Brain pericyte (primary cell): Measurements from ENCODE around the gene NEURL1B.
"Not testable (repeated sequence)": the region's sequence is repeated elsewhere in the genome, so short reads cannot be mapped to it uniquely, and the experiment has no call there.

Source experiments
- DNase-seq: peaks from one replicate; pipeline ENCODE4 v3.0.0-alpha.2; 2012; ENCODE audit warnings: low read depth, low spot score

The NEURL1B gene

DNA sequence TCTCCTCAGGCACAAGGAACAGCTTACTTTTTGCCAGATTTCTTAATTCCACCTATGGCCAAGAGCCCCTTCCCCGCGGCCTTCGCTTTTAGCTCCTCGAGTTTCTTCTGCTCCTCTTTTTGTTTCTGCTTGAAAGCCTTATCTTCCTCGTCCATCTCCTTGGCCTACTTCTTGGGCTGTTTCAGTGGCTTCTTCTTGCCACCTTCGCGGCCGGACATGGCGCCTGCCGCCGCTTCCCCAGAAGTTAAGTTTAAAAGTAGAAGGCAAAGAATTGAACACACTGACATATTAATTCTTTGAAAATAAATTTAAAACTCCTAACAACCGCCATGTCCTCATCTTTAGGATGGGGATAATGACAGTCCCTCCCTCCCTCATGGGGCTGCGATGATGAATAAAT, 15.4 kb downstream of the NEURL1B start:
- DNase-seq = not testable (repeated sequence)

DNA sequence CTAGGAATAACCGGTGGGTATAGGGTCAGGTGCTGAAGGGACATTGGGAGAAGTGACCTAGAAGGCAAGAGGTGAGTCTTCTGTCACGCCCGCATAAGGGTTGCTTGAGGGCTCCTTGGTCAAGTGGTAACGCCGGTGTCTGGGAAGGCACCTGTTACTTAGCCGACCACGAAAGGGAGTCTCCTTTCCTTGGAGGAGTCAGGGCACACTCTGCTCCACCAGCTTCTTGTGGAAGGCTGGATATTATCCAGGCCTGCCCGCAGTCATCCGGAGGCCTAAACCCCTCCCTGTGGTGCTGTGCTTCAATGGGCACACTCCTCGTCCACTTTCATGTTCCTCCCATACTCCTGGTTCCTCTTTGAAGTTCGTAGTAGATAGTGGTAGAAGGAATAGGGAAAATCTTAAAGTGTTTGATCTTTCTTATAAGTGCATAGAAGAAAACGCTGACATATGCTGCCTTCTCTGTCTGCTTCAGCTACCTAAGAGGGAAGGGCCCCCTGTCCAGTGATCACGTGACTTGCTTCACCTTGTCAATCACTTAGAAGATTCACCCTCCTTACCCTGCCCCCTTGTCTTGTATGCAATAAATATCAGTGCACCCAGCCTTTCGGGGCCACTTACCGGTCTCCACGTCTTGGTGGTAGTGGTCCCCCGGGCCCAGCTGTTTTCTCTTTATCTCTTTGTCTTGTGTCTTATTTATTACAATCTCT, 16.6 kb downstream of the NEURL1B start:
- not testable (repeated sequence) for DNase-seq

DNA sequence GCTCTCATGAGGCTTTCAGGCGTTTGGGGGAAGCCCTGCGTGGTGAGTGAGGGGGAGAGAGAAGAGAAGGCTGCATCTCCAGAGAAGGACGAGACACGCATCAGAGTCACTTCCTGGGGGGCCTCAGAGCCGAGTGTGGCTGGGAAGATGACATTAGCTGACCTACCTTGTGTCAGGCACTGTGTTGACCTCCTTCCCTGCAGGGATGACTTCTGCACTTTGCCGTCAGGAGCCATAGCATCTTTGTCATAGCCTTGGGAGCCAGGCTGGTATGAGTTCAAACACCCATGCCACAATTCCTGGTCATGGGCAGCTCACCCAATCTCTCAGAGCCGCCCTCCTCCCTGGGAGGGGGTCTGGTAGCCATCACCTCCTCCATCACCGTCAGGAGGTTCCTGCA, 17.3 kb downstream of the NEURL1B start:
- no peak for DNase-seq

DNA sequence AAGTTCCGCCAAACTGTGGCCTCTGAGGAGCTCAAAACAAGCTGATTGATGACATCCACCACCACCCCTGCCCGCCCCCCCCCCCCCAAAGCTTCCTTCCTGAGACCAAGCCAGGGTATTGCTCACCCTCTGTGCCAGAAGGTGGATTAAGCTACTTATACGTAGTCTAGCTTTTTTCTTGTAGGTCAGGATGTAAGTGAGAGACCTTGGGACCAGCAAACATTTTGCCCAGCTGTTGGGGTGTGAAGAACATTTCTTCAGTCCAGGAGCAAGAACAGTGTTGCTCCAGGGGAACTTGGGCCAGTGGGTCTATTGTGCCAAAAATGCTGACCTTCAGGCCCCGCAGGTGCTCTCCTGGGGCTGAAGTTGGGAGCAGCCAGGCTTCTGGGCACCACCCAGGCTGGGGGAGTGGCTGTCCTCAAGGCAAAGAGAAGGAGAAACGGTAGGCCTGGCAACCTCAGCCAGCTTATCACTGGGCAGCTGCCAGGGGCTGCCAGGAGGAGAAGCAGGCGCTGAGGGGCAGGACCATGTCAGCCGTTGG, 18.0 kb downstream of the NEURL1B start:
- DNase-seq = no peak

DNA sequence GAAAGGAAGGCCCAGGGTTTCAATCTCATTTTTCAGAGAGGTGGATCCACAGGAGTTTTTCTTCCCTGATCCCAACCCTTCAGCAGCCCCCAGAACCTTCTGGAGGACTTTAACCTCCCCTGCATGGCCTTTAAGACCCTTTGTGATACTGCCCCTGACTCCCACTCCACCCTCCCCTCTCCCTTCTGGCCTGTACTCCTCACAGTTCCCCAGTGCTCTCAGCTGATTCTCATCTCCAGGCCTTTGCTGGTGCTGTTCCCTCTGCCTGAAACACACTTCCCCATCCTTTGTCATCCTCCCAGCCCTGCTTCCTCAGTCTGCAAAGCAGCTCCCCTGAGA, 18.5 kb downstream of the NEURL1B start:
- no peak for DNase-seq

DNA sequence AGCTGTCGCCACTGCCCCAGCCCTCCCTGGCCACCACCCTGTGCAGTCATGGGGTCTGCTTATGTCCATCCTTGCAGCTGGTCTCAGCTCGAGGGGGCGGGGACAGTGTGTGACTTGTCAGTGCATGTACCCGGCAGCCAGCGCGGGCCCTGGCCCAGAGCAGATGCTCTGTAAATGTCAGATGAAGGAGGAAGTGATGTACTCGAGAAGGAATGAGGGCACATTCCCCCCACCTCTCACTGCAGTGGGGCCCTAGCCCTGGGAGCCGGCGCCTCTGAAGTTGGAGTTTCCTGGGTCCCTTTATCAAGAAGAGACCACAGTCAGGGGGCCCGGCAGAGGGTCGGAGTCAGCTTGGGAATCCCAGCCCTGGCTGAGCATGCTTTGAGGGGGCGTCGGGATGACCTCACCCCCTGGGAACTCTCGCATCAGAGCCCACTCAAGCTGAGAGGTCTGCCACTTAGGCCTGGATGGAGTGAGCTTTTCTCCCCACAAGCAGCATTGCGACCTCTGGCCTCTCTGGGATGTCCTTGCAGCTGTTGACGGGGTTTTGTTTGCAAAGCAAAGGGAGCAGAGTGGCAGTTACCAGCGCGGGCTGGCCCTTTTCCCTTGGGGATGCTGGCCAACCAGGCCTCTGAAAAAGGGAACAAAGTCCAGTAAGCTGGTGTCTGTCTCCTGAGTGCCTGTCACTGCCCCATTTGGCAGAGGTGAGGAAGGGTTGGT, 19.0 kb downstream of the NEURL1B start:
- DNase-seq = no peak

DNA sequence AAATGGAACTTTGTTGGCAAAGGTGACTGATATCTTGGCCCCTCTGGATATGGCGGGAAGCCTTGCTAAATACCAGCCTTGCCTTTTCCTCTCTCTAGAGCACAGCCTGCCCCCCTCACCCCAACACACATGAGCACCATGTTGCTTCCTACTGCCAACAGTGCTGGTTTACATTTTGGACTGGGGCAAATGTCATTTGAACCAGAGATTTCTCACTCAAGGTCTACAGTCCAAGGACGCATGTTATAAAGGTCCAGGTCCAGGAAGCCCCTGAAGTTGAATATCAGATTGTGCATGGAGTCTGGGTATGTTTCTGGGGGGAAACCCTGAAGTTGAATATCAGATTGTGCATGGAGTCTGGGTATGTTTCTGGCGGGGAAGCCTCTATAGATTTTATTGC, 19.9 kb downstream of the NEURL1B start:
- no peak for DNase-seq

DNA sequence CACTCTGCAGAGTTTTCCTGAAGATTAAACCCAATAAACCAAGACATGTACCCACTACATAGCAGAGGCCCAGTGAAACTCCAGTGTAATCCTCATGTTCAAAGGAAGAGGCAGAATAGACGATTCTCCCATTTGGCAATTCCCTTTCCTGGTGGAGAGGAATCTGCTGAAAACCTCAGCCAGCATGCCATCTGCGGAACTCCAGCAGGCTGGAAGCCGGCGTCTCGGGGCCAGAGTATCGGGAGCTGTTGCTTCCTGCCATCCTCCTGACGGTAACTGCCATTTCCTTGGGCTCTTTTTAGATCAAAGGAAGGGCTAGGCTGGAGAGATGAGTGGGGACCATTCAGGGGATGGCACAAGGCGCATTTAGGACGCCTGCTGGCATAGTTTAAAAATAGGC, 20.5 kb downstream of the NEURL1B start:
- no peak for DNase-seq

DNA sequence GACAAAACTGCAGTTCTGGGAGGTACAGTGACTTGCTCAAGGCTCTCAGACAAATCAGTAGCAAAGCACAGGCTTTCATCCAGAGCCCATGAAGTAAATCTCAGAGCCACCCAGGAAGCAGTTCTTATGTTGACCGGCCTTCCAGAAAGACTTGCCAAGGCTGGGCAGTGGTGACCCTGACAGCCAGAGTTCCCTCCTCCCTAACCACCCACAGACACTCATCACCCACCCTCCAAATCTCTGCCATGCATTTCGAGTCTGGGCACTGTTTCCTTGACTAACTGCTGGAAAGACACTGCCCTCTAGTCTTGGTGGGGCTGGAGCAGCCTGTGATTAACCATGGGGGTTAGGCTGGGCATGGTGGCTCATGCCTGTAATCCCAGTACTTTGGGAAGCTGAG, 21.5 kb downstream of the NEURL1B start:
- DNase-seq = no peak

DNA sequence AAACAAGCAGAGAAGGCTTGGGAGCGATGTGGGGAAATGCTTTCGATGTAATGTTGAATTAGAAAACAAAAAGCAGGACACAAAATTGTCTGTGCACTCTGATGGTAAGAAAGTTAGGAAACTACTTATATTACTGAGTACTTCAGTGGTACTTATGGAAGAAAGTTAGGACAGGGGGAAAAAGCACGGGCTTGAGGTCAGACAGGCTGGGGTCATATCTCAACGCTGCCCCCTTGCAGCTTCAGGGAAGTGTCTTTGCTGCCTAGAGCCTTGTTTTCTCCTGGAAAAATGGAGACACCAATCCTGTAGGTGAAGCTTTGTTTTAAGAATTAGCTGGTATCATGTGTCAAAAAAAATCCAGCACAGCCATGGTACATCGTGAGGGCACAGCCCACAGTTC, 23.0 kb downstream of the NEURL1B start:
- DNase-seq = no peak

DNA sequence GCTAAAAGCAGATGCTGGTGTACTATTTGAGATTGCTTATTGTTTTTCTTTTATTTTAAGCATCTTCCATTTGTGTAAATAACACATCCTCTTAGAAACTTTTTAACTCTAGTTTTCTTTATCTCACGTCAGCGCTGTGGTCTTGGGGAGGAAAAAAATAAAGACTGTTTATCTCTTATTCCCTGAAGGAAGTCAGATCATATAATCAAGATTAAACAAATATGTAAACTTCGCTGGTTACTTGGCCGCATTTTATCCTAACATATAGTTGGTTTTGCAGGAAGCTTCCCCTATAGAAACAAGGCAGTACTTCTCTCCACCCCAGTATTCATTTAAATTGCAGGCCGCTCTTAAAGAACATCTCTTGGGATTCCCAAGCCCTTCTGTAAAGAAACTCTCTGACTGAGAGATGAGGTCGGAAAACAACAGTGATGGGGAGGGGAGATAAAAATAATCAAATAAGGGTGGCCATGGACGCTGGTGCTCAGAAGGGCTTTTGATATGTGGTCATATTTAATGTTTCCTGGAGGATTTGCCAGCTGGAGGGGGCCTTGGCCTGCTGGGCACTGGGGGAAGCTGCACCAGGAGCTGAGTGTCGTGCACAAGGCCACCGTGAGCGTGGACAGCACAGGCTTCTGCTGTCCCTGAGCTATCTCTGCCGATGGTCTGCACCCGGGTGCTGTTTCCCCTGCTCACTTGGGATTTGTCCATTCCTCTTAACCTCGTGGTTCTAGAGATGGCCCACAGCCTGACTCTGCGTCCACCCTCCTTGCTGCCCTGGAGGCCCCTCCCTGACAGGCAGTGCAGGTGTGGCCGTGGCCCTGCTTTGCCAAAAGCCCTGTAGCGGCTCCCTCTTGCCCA, 23.8 kb downstream of the NEURL1B start:
- no peak for DNase-seq

DNA sequence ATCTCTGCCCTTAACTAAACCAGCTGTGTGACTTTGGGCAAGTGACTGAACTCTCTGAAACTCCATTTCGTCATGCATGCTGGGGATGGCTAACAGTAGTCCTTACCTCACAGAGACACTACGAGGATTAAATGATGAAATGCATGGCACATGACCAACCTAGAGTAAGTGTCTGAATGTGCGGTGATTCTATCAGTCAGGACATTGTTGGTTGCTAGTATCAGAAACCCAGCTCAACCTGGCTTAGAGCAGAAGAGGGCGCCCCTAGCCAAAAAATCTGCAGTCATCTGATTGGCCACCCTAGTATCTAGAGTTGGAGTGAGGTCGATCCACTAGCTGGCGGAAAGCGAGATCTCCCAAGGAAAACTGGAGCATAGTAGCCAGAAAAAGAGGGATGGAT, 25.2 kb downstream of the NEURL1B start:
- no peak for DNase-seq

DNA sequence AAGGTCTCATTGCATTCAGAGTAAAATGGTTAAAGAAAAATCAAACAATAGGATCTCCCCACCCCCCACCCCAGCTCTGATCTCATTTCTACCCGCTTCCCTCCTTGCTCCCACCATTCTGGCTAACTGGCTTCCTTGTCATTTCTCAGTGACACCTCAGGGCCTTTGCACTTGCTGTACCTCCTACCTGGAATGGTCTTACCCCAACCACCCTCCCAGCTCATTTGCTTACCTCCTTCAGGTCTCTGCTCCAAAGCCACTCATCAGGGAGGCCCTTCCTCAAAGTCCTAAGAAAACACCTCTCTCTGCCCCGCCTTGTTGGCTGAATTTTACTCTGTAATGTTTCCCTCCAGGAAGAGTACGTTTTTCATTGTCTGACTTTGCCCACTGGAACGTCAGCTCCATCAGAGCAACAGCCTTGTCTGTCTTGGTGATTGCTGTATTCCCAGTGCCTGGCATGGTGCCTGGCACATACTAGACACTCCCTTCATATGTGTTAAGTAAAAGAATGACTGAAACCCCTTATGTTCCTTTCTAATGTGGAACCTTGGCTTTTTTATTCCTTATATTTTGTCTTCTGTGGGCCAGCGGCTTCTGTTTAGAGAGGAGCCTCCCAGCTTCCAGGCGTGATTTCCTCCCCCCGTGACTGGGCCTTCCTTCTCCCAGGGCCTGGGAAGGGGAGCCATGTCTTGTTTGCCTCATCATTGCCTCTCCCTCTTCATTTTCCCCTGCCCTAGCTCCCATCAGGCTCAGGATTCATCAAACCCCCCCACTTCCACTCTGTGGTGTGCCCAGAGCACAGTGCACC, 26.9 kb downstream of the NEURL1B start:
- DNase-seq = no peak

DNA sequence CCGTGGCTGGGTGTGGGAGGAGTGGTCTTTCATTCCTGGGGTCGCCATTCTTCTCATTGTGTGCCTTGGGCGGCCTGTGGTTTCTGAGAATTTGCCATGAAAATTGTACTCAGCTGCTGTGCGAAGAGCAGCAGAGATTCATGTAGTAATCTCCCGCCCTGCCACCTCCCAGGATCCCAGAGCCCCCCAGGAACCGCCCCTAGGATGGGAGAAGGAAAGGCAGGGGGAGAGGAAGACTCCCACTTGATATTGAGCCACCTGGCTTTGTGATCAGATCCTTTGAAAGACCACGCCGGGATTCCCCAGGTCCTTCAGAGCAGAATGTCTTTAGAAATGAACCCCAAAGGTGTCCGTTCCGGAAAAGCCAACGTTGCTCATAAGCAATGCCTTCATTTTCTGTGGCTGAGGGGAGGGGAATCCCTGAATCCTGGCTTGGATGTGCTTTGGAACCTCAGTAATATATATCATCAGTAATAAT, 27.6 kb downstream of the NEURL1B start:
- DNase-seq = no peak

DNA sequence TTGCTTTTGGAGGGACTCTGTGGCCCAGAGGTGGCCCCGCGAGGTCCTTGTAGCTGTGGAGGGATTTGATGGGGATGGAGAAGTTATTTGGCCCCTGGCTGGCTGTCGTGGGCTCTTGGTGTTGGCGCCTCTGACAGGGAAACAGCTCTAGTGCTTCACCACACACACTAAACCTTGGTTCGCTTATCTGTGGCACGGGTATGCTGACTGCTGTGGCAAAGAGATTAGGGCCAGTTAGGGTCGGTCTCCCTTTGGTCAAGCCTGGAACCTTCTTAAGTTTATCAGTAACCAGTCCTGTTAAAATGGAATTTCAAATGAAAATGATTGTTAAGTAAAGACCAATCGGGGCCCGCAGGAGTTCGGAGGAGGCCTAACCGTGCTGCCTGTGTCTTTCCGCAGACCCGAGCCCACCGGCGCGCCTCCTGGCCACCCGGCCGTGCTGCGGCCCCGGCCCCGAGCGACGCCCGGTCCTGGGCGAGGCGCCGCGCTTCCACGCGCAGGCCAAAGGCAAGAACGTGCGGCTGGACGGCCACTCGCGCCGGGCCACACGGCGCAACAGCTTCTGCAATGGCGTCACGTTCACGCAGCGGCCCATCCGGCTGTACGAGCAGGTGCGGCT, 28.4 kb downstream of the NEURL1B start:
- no peak for DNase-seq

DNA sequence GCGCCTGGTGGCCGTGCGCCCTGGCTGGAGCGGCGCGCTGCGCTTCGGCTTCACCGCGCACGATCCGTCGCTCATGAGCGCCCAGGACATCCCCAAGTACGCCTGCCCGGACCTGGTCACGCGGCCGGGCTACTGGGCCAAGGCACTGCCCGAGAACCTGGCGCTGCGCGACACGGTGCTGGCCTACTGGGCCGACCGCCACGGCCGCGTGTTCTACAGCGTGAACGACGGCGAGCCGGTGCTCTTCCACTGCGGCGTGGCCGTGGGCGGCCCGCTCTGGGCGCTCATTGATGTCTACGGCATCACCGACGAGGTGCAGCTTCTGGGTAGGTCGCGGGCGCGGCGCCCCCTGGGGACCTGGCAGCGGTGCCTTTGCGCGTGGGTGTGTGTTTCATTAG, 28.9 kb downstream of the NEURL1B start:
- no peak for DNase-seq

DNA sequence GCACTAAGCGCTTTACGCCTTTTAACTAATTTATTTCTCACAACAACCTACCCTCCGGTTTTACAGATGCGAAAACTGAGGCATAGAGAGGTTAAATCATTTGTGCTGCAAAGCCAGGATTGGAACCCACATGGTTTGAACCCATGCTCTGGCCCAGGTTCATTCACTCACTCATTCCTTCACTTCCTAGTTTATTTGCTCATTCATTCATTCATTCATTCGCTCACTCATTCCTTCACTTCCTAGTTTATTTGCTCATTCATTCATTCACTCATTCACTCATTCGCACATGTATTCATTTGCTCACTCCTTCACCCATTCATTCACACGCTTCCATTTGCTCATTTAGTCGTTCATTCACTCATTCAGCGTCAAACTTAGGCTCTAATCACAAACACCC, 29.4 kb downstream of the NEURL1B start:
- DNase-seq = no peak

DNA sequence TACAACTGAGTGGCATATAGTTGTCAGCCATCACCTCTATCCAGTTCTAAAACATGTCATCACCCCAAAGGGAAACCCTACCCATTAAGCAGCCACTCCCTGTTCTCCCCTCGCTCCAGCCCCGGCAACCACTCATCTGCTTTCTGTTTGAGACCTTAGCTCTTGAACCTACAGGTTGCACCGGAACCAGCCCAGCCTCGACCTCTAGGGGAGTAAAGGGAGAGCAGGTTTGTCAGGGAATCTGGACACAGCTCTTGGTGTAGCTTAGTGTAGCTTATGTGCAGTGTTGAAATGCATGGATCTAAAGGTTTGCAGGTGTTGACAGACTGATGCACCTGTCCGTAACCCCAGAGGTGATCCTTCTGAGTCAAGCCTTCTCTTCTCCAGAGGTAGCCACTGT, 30.0 kb downstream of the NEURL1B start:
- no peak for DNase-seq

DNA sequence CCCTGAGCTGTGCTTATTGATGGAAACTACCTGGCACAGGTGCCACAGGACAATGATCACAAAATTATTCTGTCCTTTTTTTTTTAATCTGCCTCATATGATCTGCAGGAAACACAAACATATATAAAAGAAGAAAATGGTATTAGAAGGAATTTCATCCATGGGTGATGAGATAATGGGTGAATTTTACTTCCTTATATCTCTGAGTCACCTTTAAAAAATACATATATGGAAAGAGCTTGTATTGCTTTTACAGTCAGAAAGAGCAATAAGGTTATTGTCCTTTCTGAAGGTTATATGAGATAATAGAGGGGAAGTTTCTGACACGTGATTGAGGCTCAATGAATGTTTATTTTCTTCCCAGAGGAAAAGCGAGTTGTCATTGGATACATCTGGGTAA, 31.6 kb downstream of the NEURL1B start:
- no peak for DNase-seq

DNA sequence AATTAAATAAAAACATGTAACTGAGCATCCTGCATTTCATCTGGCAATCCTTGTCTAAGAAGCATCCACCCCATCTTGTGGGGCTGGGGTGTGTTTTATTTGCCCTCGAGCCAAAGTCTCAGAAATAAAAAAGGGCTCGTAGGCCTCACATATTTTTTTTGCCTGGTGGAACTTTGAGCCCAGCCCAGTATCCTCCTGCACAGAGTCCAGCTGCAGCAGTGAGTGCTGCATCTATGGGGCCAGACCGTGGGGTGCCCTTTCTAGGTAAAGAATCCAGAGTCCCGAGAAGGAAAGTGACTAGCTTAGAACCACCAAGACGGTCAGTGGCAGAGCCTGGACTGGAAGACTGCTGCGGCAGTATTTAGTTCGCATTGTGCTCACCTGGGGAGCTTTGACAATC, 33.1 kb downstream of the NEURL1B start:
- no peak for DNase-seq

DNA sequence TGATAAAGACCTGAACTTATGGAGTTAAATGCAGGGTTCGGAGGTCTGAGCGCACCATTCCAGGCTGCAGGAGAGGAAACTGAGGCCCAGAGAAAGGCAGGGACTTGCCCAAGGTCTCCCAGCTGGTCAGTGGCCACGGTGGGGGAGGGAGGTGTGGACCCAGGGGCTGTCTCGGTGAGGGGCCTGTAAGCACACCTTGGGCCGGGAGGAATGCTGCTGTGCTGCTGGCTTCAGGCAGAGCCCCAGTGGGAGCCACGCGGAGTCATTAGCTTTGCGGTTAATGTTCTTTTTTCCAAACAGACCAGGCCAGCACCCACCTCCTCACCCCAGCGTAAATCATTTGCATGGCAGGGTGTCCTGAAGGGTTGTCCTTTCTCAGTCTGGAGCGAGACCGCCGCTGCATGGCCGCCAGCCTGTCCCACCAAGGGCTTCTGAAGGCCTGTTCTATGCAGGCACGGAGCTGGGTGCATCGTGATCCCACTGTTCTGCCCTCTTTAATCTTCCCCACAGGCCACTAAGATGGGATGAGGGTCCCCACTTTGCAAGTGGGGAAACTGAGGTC, 35.9 kb downstream of the NEURL1B start:
- DNase-seq = no peak
